ENCODE data around the gene C9orf43.

The C9orf43 gene

DNA sequence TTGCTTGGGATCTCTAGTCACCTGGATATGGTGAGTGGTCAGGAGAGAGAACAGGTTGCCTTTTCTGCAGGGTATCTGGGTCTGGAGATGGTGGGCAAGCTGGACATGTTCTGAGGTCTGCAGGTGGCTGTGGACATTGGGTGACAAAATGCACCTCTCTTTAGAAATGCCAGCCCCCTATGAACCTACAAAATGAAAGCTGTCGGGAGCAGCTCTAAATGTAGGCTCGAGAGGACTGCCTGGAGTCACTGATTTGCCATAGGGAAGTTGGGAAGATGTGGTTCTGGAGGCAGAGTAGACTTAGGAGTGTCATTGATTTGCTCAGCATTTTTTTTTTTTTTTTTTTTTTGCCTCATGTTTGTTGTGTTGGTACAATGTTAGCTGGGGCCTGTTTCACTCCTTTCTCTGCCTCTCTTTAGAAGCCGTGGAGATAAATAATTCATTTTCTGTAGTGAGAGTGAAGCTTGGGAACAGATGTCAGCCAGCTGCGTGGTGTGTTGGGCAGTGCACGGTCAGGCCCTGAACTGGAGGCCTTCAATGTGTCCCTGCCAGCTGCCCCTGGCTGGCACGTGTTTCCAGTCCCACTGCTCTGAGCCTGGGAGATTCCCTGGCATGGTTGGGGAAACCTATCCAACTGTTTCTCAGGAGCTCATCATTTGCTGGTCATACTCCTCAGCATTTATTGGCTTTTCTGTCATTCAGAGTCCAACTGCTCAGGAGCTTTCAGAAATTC lies 58.3 kb downstream of the C9orf43 start:
- DNase-seq: no peak

DNA sequence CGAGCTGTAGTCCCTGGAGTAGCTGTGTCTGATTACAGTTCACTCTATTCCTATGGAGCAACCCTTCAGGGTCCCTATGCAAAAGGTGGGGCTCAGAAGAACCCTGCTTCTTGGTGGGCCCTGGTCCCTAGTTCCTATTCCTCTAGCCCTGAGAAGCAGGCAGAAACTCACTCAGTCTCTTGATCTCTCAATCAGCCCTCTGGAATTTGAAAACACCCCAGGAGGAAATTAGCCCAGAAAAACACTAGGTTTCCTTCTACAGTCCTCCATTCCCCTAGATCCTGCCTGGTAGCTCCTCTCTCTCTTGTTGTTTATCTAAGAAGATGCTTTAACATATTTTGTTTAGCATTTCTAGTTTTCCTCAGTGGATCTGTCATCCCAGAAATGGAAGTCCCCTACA lies 60.6 kb downstream of the C9orf43 start:
- no peak for DNase-seq

DNA sequence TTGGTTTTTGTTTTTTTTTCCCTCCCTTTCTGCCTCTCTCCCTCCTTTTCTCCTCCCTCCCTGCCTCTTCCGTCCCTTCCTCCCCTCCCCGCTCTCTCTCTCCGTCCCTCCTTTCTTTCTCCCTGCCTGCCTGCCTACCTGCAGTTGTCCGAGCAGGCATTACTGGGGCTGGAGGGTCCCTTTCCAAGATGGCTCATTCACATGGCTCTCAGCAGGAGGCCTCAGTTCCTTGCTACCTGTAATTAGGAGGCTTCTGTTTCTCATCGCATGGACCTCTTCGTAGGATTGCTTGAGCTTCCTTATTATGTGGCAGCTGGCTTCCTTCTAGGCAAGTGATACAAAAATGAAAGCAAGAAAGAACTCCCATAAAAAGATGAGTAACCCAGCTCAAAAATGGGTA lies 61.0 kb downstream of the C9orf43 start:
- no peak for DNase-seq

DNA sequence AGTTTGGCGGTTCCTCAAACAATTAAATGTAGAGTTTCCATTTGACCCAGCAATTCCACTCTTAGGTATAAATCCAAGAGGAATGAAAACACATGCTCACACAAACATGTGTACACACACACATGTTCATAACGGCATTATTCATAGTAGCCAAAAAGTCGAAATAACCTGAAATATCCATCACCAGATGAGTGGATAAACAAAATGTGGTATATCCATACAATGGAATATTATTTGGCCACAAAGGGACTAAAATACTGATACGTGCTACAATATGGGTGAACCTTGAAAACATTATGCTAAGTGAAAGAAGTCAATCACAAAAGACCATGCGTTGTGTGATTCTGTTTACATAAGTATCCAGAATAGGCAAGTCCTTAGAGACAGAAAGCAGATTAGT lies 61.7 kb downstream of the C9orf43 start:
- DNase-seq: no peak

DNA sequence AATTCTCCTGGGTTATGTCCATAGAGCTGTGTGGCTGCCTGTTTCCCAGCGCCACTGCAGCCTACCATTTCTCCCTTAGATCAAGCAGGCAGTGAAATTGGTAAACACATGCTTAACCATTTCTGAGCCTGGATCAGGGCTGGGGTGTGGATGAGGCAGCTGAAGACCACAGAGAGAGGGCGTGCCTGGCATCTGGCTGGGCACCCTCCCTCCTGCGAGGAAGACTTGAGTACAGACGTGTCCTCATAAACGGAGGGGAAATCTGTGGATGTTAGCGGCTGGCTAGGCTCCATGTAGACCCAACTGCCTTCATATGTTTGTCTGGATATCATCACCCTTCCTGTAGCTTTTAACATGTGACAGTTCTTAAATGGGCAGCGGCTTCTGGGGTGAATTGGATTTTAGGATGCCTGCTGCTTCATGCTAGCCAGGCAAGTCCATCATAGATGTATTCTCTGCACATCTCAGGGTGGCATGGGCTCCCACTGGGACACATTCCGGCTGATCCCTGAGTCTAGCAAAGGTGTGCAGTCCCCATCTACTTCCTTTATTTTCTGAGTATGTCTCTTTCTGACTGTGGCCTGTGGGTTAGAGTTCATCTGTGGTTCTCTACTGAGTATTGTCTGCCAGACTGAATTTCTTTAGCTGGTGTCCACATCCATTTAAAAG lies 63.9 kb downstream of the C9orf43 start:
- no peak for DNase-seq

DNA sequence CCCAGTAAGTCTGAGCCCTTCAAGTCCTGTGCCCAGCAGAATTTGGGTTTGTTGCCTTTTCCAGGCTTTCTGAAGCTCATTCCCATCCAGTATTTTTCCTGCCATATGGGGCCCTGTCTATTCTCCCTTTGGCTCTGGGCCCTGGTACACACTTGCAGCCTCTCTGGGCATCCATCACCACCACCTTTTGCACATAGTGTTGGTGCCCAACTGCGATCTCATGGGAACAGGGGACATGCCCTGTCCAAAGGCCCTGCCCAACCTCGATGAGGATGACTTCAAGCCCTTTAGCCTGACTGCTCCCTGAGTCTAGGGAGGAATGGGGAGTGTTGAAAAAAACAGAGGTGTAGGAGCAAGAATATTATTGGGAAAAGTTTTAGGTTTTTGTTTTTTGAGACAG lies 64.5 kb downstream of the C9orf43 start:
- no peak for DNase-seq

DNA sequence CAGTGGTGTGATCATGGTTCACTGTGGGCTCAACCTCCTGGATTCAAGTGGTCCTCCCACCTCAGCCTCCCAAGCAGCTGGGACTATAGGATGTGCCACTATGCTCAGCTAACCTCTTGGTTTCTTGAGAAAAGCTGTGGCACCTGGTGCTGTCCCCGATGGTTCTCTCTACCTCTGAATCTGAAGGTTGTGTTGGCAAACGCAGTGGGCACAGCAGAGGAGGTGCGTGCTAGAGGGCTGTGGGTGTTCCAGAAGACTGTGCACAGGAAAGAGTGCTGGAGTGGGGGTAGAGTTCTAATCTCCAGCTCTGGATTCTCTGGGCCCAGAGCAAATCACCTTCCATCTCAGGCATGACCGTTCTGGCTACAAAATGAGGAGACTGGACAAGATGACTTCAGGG lies 65.4 kb downstream of the C9orf43 start:
- no peak for DNase-seq

DNA sequence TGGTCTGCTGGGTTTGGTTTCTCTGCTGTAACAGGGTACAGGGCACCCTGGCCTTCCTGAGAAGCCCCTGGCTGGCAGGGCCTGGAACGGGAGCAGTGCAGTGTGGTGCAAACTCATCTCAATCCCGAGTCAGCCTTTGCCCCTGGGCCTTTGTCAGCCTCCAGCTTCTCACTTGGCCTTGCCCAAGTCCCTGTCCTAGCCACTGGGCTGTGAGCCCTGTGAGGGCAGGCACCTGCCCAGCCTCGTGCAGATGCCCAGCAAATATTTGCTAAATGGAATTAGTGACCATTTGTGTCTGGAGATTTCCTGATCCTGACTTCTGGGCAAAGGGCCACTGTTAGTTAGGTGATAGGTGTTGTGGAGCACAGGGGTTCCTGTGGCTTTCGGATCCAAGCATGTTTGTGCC lies 66.0 kb downstream of the C9orf43 start:
- no peak for DNase-seq

DNA sequence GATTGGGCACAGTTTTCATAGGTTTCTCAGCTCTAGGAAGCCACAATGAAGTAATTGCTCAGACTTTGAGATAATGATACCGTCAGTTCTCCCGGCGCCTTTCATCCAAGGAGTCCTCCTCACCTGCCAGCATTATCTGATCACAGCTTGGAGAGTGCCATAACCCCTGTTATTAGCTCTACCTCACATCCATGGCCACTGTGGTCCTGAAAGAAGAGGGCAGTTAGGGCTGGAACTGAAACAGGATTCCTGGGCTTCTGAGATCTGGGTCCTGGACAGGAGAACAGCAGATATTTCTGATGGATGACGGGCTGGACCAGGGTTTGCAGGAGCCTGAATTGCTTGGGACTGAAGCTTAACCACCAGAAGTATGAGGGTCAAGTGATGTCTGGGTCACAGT lies 66.5 kb downstream of the C9orf43 start:
- DNase-seq: no peak

DNA sequence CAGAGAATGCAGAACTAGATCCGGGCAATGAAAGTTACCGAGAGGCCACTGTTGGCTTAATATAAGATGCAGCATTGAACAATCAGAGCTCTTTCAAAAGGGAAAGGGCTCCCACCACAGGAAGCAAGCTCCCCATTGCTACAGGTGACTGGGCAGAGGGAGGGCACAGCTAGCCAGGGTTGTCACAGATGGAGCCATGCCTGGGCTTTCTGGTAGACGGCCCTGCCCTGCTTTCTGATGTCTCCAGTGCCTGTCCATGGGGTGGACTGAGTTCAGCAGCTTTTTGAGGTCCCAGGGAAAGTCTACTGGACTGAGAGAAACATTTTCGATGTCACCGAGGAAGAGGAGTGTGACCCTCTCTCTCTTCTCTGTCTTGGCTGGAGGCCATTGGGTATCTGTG lies 67.1 kb downstream of the C9orf43 start:
- no peak for DNase-seq

DNA sequence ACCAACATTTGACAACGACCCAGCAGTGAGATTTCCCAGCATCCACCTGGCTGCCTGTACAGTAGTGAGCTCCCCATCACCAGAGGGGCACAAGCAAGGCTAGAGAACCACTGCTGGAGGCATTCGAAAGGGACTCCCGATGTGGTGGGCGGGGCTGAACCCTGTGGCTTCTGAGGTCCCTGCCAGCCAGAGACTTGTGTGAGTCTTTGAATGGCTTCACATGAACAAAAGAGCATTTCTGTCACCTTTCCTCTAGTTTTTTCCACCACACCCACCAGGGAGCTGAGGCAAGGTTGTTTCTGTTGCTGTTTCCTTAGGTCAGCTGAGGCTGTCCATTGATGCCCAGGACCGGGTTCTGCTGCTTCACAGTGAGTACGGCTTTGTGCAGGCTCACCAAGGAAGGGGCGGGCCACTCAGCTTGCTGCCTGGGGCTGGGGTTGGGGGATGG lies 68.7 kb downstream of the C9orf43 start:
- DNase-seq: no peak
